RWPE1 (cell line): ENCODE results near the gene DNAH8.

Experiments
- CTCF ChIA-PET: fragments of 350-600 bp; sonication (Branson Sonifier 250); formaldehyde crosslinking; extraction: SDS; loops from one replicate; lab custom pipeline; 2021; lab: Yijun Ruan, JAX
- POLR2A ChIA-PET: fragments of 400-600 bp; formaldehyde crosslinking; extraction: SDS; loops from one replicate; lab custom pipeline; 2020; ENCODE audit warnings: antibody characterized with exemption; ENCODE audit not compliant: low non-redundant PET; lab: Yijun Ruan, JAX
- DNase-seq: peaks from one replicate; pipeline ENCODE4 v3.0.0; 2012; ENCODE audit warnings: low spot score
- H3K27ac ChIP-seq: fragments of 450-650 bp; 2 replicates; pipeline ENCODE4 v1.5.1; 2017
- TF ChIP-seq, protein P1 (sequence below): fragments of 450-650 bp; conservative IDR thresholded peaks from 2 replicates; pipeline ENCODE4 v1.5.1; 2017; ENCODE audit warnings: low read depth, mild to moderate bottlenecking

Gene DNAH8

GRCh38 chr6:39043776-39044175, 328.7 kb downstream of the DNAH8 start:
- DNase-seq = no peak
- TF ChIP-seq, protein P1, sequence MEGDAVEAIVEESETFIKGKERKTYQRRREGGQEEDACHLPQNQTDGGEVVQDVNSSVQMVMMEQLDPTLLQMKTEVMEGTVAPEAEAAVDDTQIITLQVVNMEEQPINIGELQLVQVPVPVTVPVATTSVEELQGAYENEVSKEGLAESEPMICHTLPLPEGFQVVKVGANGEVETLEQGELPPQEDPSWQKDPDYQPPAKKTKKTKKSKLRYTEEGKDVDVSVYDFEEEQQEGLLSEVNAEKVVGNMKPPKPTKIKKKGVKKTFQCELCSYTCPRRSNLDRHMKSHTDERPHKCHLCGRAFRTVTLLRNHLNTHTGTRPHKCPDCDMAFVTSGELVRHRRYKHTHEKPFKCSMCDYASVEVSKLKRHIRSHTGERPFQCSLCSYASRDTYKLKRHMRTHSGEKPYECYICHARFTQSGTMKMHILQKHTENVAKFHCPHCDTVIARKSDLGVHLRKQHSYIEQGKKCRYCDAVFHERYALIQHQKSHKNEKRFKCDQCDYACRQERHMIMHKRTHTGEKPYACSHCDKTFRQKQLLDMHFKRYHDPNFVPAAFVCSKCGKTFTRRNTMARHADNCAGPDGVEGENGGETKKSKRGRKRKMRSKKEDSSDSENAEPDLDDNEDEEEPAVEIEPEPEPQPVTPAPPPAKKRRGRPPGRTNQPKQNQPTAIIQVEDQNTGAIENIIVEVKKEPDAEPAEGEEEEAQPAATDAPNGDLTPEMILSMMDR = no peak
- ChIA-PET POLR2A (no interaction called here), CTCF (no interaction called here)
- H3K27ac ChIP-seq = no peak overlapping the region

- TF ChIP-seq, protein P1 = no peak
- DNase-seq = no peak
- POLR2A ChIA-PET = no interaction called here
- H3K27ac ChIP-seq = no peak overlapping the region
- CTCF ChIA-PET = no interaction called here
Measured at GRCh38 chr6:39044181-39044580, 329.1 kb downstream of the DNAH8 start.

DNA sequence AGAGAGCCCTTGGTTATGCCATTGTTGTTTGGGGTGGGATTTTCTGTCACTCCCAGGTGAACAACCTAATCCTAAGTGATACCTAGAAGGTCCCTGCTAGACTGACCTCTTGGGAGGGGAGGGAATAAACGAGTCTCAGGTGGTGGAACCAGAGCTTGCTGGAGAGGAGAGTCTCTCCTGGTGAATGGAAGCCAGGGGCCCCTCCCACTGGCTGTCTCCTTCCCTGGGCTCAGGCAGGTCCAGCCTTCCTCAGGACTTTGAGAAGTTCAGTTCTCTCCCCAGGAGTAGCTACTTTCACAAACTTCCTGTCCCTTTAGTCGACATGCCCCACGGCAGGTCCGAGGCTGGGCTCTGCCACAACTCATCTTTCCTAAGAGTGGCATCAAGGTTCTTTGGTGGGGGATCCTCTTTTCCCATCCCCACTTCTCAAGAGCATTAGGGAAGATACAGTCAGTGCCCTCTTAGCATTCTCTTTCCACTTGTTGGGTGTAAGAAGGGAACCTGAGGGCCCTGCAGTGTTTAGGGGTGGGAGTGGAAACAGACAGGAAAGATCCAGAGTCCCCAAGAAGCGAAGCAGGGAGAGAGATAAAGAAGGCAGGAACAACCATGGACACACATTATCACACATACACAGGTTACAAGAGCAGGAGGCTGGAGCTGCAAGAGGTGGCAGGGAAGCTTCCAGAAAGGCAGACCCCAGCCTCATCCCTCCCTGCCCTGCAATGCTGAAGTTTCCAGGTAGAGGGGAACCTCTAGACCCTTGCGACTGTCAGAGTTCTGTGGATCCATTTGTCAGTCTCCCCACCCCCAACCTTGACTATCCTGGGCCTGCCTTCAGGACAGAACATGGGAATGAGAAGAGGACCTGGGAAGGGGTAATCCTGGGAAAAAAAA, 332.6 kb downstream of the DNAH8 start:
- POLR2A ChIA-PET = no interaction called here
- TF ChIP-seq, protein P1 = no peak
- CTCF ChIA-PET = no interaction called here
- no peak for DNase-seq
- no peak overlapping the region for H3K27ac ChIP-seq

DNA sequence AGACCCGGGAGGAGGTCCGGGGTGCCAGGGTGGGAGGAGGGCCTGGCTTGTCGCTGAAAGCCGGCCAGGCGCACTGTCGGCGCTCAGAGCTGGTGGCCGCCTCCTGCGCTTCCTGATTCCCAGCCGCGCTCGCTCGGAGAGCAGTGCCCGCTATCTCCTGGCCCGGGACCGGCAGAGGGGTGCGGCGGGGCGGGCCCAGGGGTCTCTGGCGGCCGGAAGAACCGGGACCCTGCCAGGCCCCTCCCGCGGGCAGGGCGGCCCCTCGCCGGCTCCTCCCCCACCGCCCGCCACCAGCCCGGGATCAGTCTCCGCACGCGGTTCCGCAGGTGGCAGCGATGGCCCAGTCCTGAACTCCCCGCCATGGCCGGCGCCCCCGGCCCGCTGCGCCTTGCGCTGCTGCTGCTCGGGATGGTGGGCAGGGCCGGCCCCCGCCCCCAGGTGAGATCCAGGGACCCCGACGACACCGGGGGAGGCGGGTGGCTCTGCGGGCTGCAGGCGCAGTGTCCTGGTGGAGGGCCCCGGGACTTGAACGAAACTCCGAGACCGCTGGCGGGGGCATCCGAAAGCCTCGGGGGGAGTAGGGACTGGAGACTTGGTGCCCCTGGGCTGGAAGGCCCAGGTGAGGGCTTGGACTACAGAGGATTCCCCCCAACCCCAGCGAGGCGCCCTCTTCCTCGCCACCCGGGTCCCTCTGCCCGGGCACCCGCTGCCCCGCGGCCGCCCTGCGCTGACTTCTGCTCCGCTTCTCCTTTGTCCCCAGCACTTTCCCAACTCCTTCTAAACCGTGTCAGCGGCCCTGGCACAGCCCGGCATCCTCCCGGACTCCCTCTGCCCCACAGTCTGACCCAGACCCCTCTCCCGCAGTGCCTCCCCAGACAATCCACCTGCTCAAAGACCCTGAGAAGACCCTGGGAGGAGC, 333.6 kb downstream of the DNAH8 start, which contains the start of gene GLP1R:
GLP1R (plus strand) TSS at position 301 of the 919 bp plus-strand sequence; CDS start at position 361, 60 bp downstream.
- no peak for DNase-seq
- ChIA-PET POLR2A (interaction anchor here (0.6 kb wide), 1 partner anchor 39 kb away, joined by 3 read pairs; no protein-coding TSS in a partner anchor), CTCF (no interaction called here)
- TF ChIP-seq, protein P1 = no peak
- H3K27ac ChIP-seq = no peak within 1 kb of the TSS

DNA sequence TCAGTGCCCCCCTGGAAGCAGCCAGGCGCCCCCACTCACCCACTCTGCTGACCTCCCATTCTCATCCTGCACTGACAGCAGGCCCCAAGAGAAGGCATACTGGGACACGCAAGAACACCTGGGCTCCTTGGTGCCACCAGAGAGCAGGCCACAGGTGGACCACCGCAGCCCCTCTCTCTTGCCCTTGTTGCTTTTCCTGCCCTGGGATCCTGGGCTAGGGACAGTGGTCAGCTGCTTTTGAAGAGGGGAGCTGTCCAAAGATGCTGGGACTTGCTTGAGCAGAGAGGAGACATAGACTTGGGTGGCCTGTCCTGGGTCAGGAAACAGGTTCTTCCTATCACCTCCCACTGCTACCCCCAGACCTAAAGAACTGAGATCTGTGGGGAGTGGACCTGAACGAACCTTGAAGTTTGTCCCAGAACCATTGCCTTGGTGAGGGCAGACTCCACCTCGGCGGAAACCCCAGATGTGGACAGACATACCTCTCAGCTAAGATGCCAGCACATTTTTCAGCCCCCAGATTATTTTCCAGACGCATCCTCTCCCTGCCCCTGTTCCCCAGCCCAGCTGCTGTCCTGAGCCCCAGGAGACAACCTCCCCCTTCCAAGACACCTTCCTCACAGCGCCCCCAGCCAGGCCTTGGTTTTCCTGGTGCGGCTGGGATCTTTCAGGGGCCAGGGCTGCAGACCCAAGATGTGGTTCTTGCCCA, 334.6 kb downstream of the DNAH8 start:
- DNase-seq = no peak
- ChIA-PET CTCF (no interaction called here), POLR2A (interaction anchor here (0.6 kb wide), 1 partner anchor 38 kb away, joined by 3 read pairs; no protein-coding TSS in a partner anchor)
- H3K27ac ChIP-seq = no peak overlapping the region
- TF ChIP-seq, protein P1 = no peak
